ENCODE results near the gene INTS15. TPM values are rescaled to one million over a fixed set of nuclear protein-coding genes. Genes with fewer than 3 reads are reported as not detected.

The INTS15 gene
- polyA plus RNA-seq, 1 of the 3 experiments (the other 2 are of a cell fraction), result 39.1 TPM

- WGBS (ENCODE audit: low lambda C conversion rate), result 57% methylated on average over 5 of the region's 6 CpGs
- TF ChIP-seq CTCF (IDR thresholded peaks at IDR 0.05), result no peak; the same call in 1 of the 2 replicates
- TF ChIP-seq RXRA (IDR thresholded peaks at IDR 0.05; ENCODE audit: borderline replicate concordance, low read depth), result no peak
- no peak for TF ChIP-seq REST (IDR thresholded peaks at IDR 0.05; ENCODE audit: low read depth, low read length)
- TF ChIP-seq CHD2 (IDR thresholded peaks at IDR 0.05; ENCODE audit: low read length, partially characterized antibody), result no peak
- TF ChIP-seq ELF1 (IDR thresholded peaks at IDR 0.05), result no peak
- no peak for TF ChIP-seq NFIC (IDR thresholded peaks at IDR 0.05; ENCODE audit: borderline replicate concordance)
- DNase-seq, result no peak
- H3F3A ChIP-seq (replicated peaks; ENCODE audit: insufficient read depth), result no peaks in the 10 kb centered on the region
- POLR2A ChIA-PET, result no interaction called here
- no peak overlapping the region for H3K9ac ChIP-seq
- no peak overlapping the region for H3K27ac ChIP-seq (ENCODE audit: low read depth in 2 of 2, low read length in 1 of 2)
- CTCF ChIA-PET, result interaction anchor here (0.6 to 4.3 kb wide), 3 partner anchors 18 to 47 kb away, joined by 3 to 17 read pairs (median 3); no protein-coding TSS in a partner anchor
- no peaks in the 10 kb centered on the region for H3K4me1 ChIP-seq (ENCODE audit: control insufficient read depth in 1 of 2, insufficient read depth in 2 of 2, low read depth in 1 of 2, low read length in 1 of 2)
- H3K9me3 ChIP-seq, result no peaks in the 10 kb centered on the region
- no peaks in the 10 kb centered on the region for H4K20me1 ChIP-seq (ENCODE audit: insufficient read depth)
- no peaks in the 10 kb centered on the region for H3K36me3 ChIP-seq (replicated peaks in 1 of 2; ENCODE audit: control insufficient read depth in 1 of 2, insufficient read depth in 2 of 2, low read length in 1 of 2)
- no peaks in the 10 kb centered on the region for H3K79me2 ChIP-seq (ENCODE audit: insufficient read depth)
- H3K9me2 ChIP-seq, result no peaks in the 10 kb centered on the region
- H3K4me3 ChIP-seq (ENCODE audit: low read depth in 2 of 2, low read length in 1 of 2), result no peak overlapping the region
- no peak overlapping the region for H2AFZ ChIP-seq (ENCODE audit: low read depth)
- no peaks in the 10 kb centered on the region; the same call in 1 of the 2 replicates for H3K27me3 ChIP-seq (ENCODE audit: insufficient read depth)
- H3K4me2 ChIP-seq, result no peak overlapping the region
Observed at GRCh38 chr7:6556196-6556595, 33.6 kb upstream of the INTS15 start.

DNA sequence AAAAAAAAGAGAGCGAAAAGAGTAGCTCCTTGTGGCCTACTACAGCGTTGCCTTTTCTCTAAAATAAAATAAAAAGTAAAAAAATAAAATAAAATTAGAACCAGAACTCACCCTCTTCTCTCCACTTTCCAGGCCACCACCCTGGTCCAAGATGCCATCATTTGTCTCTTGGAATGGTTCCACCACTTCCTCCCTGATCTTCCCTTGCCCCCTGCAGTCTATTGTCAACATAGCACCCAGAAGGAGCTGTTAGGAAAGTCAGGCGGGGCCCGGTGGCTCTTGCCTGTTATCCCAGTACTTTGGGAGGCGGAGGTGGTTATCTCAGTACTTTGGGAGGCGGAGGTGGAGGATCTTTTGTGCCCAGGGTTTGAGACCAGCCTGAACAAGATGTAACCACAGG, 31.0 kb upstream of the INTS15 start:
- no peak overlapping the region for H3K27ac ChIP-seq (ENCODE audit: low read depth in 2 of 2, low read length in 1 of 2)
- H3K79me2 ChIP-seq (ENCODE audit: insufficient read depth), result no peaks in the 10 kb centered on the region
- no peaks in the 10 kb centered on the region for H3K9me2 ChIP-seq
- H3K4me2 ChIP-seq, result no peak overlapping the region
- H3F3A ChIP-seq (replicated peaks; ENCODE audit: insufficient read depth), result no peaks in the 10 kb centered on the region
- no peaks in the 10 kb centered on the region for H3K9me3 ChIP-seq
- no peaks in the 10 kb centered on the region for H3K36me3 ChIP-seq (replicated peaks in 1 of 2; ENCODE audit: control insufficient read depth in 1 of 2, insufficient read depth in 2 of 2, low read length in 1 of 2)
- no peak overlapping the region; the same call in 1 of the 2 replicates for H2AFZ ChIP-seq (ENCODE audit: low read depth)
- no peaks in the 10 kb centered on the region for H3K4me1 ChIP-seq (ENCODE audit: control insufficient read depth in 1 of 2, insufficient read depth in 2 of 2, low read depth in 1 of 2, low read length in 1 of 2)
- DNase-seq, result peak; percentile 88
- peaks cover 2% of the 10 kb centered on the region; the same call in 1 of the 2 replicates for H3K27me3 ChIP-seq (ENCODE audit: insufficient read depth)
- ChIA-PET CTCF (interaction anchor here (0.5 to 5.0 kb wide), 28 partner anchors 9 to 187 kb away, joined by 3 to 76 read pairs (median 4); partner anchors contain the start of gene INTS15), POLR2A (interaction anchor here (0.6 to 0.8 kb wide), 3 partner anchors 17 to 63 kb away, joined by 3 to 4 read pairs (median 3); no protein-coding TSS in a partner anchor)
- H3K9ac ChIP-seq, result no peak overlapping the region
- H4K20me1 ChIP-seq (ENCODE audit: insufficient read depth), result no peaks in the 10 kb centered on the region
- 39% methylated on average over 6 of the region's 6 CpGs for WGBS (ENCODE audit: low lambda C conversion rate)
- no peak overlapping the region for H3K4me3 ChIP-seq (ENCODE audit: low read depth in 2 of 2, low read length in 1 of 2)
- TF ChIP-seq TEAD4 (IDR thresholded peaks at IDR 0.05; ENCODE audit: borderline replicate concordance, insufficient read depth), result no peak
- TF ChIP-seq, protein P1, sequence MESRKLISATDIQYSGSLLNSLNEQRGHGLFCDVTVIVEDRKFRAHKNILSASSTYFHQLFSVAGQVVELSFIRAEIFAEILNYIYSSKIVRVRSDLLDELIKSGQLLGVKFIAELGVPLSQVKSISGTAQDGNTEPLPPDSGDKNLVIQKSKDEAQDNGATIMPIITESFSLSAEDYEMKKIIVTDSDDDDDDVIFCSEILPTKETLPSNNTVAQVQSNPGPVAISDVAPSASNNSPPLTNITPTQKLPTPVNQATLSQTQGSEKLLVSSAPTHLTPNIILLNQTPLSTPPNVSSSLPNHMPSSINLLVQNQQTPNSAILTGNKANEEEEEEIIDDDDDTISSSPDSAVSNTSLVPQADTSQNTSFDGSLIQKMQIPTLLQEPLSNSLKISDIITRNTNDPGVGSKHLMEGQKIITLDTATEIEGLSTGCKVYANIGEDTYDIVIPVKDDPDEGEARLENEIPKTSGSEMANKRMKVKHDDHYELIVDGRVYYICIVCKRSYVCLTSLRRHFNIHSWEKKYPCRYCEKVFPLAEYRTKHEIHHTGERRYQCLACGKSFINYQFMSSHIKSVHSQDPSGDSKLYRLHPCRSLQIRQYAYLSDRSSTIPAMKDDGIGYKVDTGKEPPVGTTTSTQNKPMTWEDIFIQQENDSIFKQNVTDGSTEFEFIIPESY (IDR thresholded peaks at IDR 0.05; ENCODE audit: borderline replicate concordance, low read depth), result no peak
- no peak for TF ChIP-seq ELF1 (IDR thresholded peaks at IDR 0.05)
- TF ChIP-seq SMC3 (IDR thresholded peaks at IDR 0.05; ENCODE audit: low read depth, low read length), result peak; percentile 69
- TF ChIP-seq CHD2 (IDR thresholded peaks at IDR 0.05; ENCODE audit: low read length, partially characterized antibody), result no peak
- peak; percentile 89 for TF ChIP-seq RAD21 (IDR thresholded peaks at IDR 0.05; ENCODE audit: low read length)
- TF ChIP-seq EZH2phosphoT487 (IDR thresholded peaks at IDR 0.05; ENCODE audit: borderline replicate concordance, low read depth), result no peak
- peak; percentile 65 for TF ChIP-seq CTCF (IDR thresholded peaks at IDR 0.05)
- no peak for TF ChIP-seq USF2 (IDR thresholded peaks at IDR 0.05; ENCODE audit: borderline replicate concordance, low read depth, low read length)
